ENCODE measurements around the gene LIPG. TPM values are rescaled to one million over a fixed set of nuclear protein-coding genes. Genes with fewer than 3 reads are reported as not detected.

LIPG gene
- total RNA-seq, 1 experiment from 2014 or later, result 6.1 TPM

GRCh38 chr18:49612515-49613033, 50.7 kb downstream of the LIPG start:
- no peaks in the 10 kb centered on the region for H3K79me2 ChIP-seq (ENCODE audit: insufficient read depth, low read length)
- DNase-seq, result peak; percentile 78
- H3K27me3 ChIP-seq (ENCODE audit: insufficient read depth, low read length), result no peaks in the 10 kb centered on the region
- no peak overlapping the region for H2AK5ac ChIP-seq (ENCODE audit: insufficient read length, low read length)
- Mint-ChIP-seq H3K27ac (peak overlapping the region; percentile 81 to 94 (median 89)), H3K27me3 (ENCODE audit: low read depth) (peaks cover 17% of the 10 kb centered on the region), H3K36me3 (ENCODE audit: insufficient read depth in 1 of 3, low read depth in 3 of 3) (no peaks in the 10 kb centered on the region), H3K9me3 (no peaks in the 10 kb centered on the region; a peak in 2 of 5 replicates), H3K4me3 (peak overlapping the region; percentile 13 to 25; a peak in 4 of 5 replicates), H3K4me1 (peaks cover 45 to 57% of the 10 kb centered on the region in 2 experiments)
- H2BK120ac ChIP-seq (ENCODE audit: low read depth, low read length, poor library complexity, severe bottlenecking), result no peak overlapping the region
- no peak overlapping the region for H2BK15ac ChIP-seq (ENCODE audit: low read depth, low read length)
- peak overlapping the region; percentile 2 for H3K18ac ChIP-seq (ENCODE audit: insufficient read length, low read depth, low read length)
- H4K5ac ChIP-seq (ENCODE audit: insufficient read length, low read depth, low read length), result no peak overlapping the region
- H3K9me3 ChIP-seq (ENCODE audit: control insufficient read depth, low read depth, low read length), result no peaks in the 10 kb centered on the region
- no CpG with 5 or more reads among the region's 11 CpGs for WGBS (ENCODE audit: extremely low coverage, insufficient read length, low lambda C conversion rate)
- peaks cover 3% of the 10 kb centered on the region for H3K23me2 ChIP-seq (ENCODE audit: insufficient read length, low read depth, low read length, poor library complexity, severe bottlenecking)
- peaks cover 6% of the 10 kb centered on the region for H3K4me1 ChIP-seq (ENCODE audit: insufficient read depth, low read length)
- H2BK20ac ChIP-seq (ENCODE audit: low read depth, low read length, poor library complexity, severe bottlenecking), result no peak overlapping the region
- no peak overlapping the region for H3K4ac ChIP-seq (ENCODE audit: low read depth, low read length)
- no peak overlapping the region for H2BK5ac ChIP-seq (ENCODE audit: insufficient read length, low read length)
- H3K56ac ChIP-seq (ENCODE audit: insufficient read length, low read depth, low read length), result no peak overlapping the region
- TF ChIP-seq CTCF (conservative IDR thresholded peaks at IDR 0.05), result no peak
- no peak overlapping the region for H3T11ph ChIP-seq (ENCODE audit: low read length)
- H3K4me2 ChIP-seq (ENCODE audit: insufficient read depth, insufficient read length, low read length), result peak overlapping the region; percentile 4
- H2BK12ac ChIP-seq (ENCODE audit: insufficient read length, low read depth, low read length), result no peak overlapping the region
- H4K20me1 ChIP-seq (ENCODE audit: control insufficient read depth, insufficient read depth, insufficient read length), result no peaks in the 10 kb centered on the region
- H4K91ac ChIP-seq (ENCODE audit: insufficient read length, low read depth, low read length), result no peak overlapping the region
- no peak overlapping the region for H2AFZ ChIP-seq (ENCODE audit: low read length)
- H3K14ac ChIP-seq (ENCODE audit: insufficient read depth, low read length), result no peak overlapping the region
- no peak overlapping the region for H3K27ac ChIP-seq (ENCODE audit: insufficient read length, low read depth, low read length)
- H3K79me1 ChIP-seq (ENCODE audit: insufficient read depth, low read depth, low read length, poor library complexity, severe bottlenecking), result no peaks in the 10 kb centered on the region
- H4K8ac ChIP-seq (replicated peaks; ENCODE audit: insufficient read length, low read depth, low read length), result no peak overlapping the region
- no peak overlapping the region for H3K9ac ChIP-seq (ENCODE audit: extremely low read depth, insufficient read length, low read length)
- H3K23ac ChIP-seq (ENCODE audit: insufficient read length, low read depth, low read length), result no peak overlapping the region
